HepG2 (cell line): Measurements from ENCODE around the gene CORO1A. TPM values are rescaled to one million over a fixed set of nuclear protein-coding genes. Genes with fewer than 3 reads are reported as not detected.

ENCODE experiments used
- ARID5B ChIP-seq: IDR thresholded peaks from 2 replicates; pipeline ENCODE4 v1.4.0; 2020; ENCODE audit warnings: mild to moderate bottlenecking, missing genetic modification reagents
- CBX5 ChIP-seq: sonication (generic); formaldehyde crosslinking; IDR thresholded peaks from 2 replicates; pipeline ENCODE4 v1.4.0; 2020; ENCODE audit warnings: missing genetic modification reagents, borderline replicate concordance
- FOSL2 ChIP-seq: sonication (generic); formaldehyde crosslinking; IDR thresholded peaks from 2 replicates; pipeline ENCODE4 v1.4.0; 2020; ENCODE audit warnings: missing genetic modification reagents
- KLF12 ChIP-seq: sonication (generic); formaldehyde crosslinking; IDR thresholded peaks from 2 replicates; pipeline ENCODE4 v1.4.0; 2020; ENCODE audit warnings: missing genetic modification reagents, borderline replicate concordance
- NR2C2 ChIP-seq: sonication (generic); formaldehyde crosslinking; IDR thresholded peaks from 2 replicates; pipeline ENCODE4 v1.4.0; 2020; ENCODE audit warnings: missing genetic modification reagents, mild to moderate bottlenecking, moderate library complexity, borderline replicate concordance
- TARDBP ChIP-seq: sonication (generic); formaldehyde crosslinking; IDR thresholded peaks from 2 replicates; pipeline ENCODE4 v1.8.0; 2022; ENCODE audit warnings: mild to moderate bottlenecking, missing genetic modification reagents
- ZBTB40 ChIP-seq, 2 experiments: fragments of 450-650 bp in 1 of 2; sonication (generic) in 1 of 2; formaldehyde crosslinking in 1 of 2; IDR thresholded peaks; 2 replicates each; pipeline versions ENCODE4 v1.6.1 to v1.8.0; 2016 to 2022; ENCODE audit warnings: antibody characterized with exemption in 1 of 2, mild to moderate bottlenecking in 1 of 2, missing genetic modification reagents in 1 of 2
- ZBTB7A ChIP-seq: sonication (generic); formaldehyde crosslinking; IDR thresholded peaks from 2 replicates; pipeline ENCODE4 v1.8.0; 2022; ENCODE audit warnings: mild to moderate bottlenecking, missing genetic modification reagents
- ZC3H4 ChIP-seq: sonication (generic); formaldehyde crosslinking; IDR thresholded peaks from 2 replicates; pipeline ENCODE4 v1.4.0; 2020; ENCODE audit warnings: missing genetic modification reagents, borderline replicate concordance
- polyA plus RNA-seq, 8 experiments: library from polyadenylated mRNA; depleted of rRNA in 3 of 8; stranded (reverse) in 7 of 8; unstranded in 1 of 8; fragments of >200 nt; fragmentation: Illumina TruSeq in 4 of 8; extraction: Trizol in 4 of 8; gene quantifications; 2 replicates each; pipeline versions ENCODE4 v1.2.1 to v1.2.3, GENCODE V29; 2011 to 2016; ENCODE audit warnings: low read depth in 4 of 8, missing spikeins in 1 of 8, mixed read lengths in 1 of 8; ENCODE audit not compliant: insufficient read depth in 1 of 8
- total RNA-seq, 5 experiments: library from RNA; depleted of rRNA; stranded (reverse); fragments of >200 nt; fragmentation: Illumina TruSeq; extraction: Trizol; gene quantifications; 2 replicates each; pipeline ENCODE4 v1.2.3, GENCODE V29; 2016; ENCODE audit warnings: low read depth in 1 of 5
- TF ChIP-seq, protein P1 (sequence below): sonication (generic); formaldehyde crosslinking; IDR thresholded peaks from 2 replicates; pipeline ENCODE4 v1.8.0; 2022; ENCODE audit warnings: missing genetic modification reagents, mild to moderate bottlenecking, moderate library complexity, borderline replicate concordance

CORO1A gene
- total and polyA plus RNA-seq, 2 of the 13 experiments (the other 11 are each of a cell fraction or from before 2014, with no cell fraction given): 6.5 to 12.9 TPM

DNA sequence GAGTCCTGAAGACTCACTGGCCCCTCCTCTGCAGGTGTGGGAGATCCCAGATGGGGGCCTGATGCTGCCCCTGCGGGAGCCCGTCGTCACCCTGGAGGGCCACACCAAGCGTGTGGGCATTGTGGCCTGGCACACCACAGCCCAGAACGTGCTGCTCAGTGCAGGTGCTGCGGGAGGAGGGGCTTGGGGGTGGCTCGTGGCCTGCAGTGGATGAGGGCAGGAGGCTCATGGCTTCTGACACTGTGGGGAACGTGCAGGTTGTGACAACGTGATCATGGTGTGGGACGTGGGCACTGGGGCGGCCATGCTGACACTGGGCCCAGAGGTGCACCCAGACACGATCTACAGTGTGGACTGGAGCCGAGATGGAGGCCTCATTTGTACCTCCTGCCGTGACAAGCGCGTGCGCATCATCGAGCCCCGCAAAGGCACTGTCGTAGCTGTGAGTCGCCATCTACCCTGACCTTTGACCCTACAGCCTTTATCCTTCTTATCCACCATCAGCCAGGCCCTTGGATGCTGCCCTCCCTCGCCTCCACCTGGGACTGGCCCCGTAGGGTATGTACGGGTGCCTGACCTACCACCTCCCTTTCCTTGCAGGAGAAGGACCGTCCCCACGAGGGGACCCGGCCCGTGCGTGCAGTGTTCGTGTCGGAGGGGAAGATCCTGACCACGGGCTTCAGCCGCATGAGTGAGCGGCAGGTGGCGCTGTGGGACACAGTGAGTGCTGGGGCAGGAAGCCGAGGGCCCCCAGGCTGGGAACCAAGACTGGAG, 3.6 kb downstream of the CORO1A start (continued):
- peak; percentile 30; the same call in 1 of the 2 replicates for TF ChIP-seq ZC3H4
- TF ChIP-seq KLF12 (CRISPR knock-in tag): no peak
- TF ChIP-seq ZBTB7A (CRISPR knock-in tag): peak; percentile 25; the same call in 1 of the 2 replicates
- TF ChIP-seq, protein P1, sequence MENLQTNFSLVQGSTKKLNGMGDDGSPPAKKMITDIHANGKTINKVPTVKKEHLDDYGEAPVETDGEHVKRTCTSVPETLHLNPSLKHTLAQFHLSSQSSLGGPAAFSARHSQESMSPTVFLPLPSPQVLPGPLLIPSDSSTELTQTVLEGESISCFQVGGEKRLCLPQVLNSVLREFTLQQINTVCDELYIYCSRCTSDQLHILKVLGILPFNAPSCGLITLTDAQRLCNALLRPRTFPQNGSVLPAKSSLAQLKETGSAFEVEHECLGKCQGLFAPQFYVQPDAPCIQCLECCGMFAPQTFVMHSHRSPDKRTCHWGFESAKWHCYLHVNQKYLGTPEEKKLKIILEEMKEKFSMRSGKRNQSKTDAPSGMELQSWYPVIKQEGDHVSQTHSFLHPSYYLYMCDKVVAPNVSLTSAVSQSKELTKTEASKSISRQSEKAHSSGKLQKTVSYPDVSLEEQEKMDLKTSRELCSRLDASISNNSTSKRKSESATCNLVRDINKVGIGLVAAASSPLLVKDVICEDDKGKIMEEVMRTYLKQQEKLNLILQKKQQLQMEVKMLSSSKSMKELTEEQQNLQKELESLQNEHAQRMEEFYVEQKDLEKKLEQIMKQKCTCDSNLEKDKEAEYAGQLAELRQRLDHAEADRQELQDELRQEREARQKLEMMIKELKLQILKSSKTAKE: 0 out of 2 replicates have a peak, but pooled peaks have one; percentile 31
- TF ChIP-seq CBX5: no peak
- 0 out of 2 replicates have a peak, but pooled peaks have one; percentile 53 for TF ChIP-seq TARDBP
- TF ChIP-seq ARID5B (CRISPR knock-in tag): 0 out of 2 replicates have a peak, but pooled peaks have one; percentile 15
- peak; percentile 12; the same call in 1 of the 2 replicates for TF ChIP-seq FOSL2
- TF ChIP-seq NR2C2 (CRISPR knock-in tag): peak; percentile 85
- TF ChIP-seq ZBTB40 (IDR thresholded peaks at IDR 0.05): no peak
- TF ChIP-seq ZBTB40 (CRISPR knock-in tag; IDR thresholded peaks at IDR 0.05): no peak
